H7 (cell line): Measurements from ENCODE around the gene APPL2. TPM values are rescaled to one million over a fixed set of nuclear protein-coding genes. Genes with fewer than 3 reads are reported as not detected.
"Not testable (repeated sequence)": the region's sequence is repeated elsewhere in the genome, so short reads cannot be mapped to it uniquely, and the experiment has no call there.

Experiments used
- DNase-seq: peaks from one replicate; pipeline ENCODE4 v3.0.0; 2012
- H3K27me3 ChIP-seq: 2 replicates; pipeline ENCODE4 v1.6.0; 2011; ENCODE audit warnings: mild to moderate bottlenecking, low read length; ENCODE audit not compliant: control insufficient read depth, insufficient read depth
- H3K36me3 ChIP-seq: replicated peaks from 2 replicates; pipeline ENCODE4 v1.5.1; 2011; ENCODE audit warnings: low read length; ENCODE audit not compliant: control insufficient read depth, insufficient read depth
- H3K4me3 ChIP-seq: 2 replicates; pipeline ENCODE4 v1.5.1; 2011; ENCODE audit warnings: low read depth, mild to moderate bottlenecking, control low read depth, low read length, moderate library complexity; ENCODE audit not compliant: insufficient read depth
- total RNA-seq: library from RNA; depleted of rRNA; stranded (reverse); fragments of >200 nt; shearing (Covaris generic); gene quantifications from 2 replicates; pipeline ENCODE4 v1.2.3, GENCODE V29; 2014

The APPL2 gene
- total RNA-seq, 1 experiment from 2014 or later, result 12.8 TPM

DNA sequence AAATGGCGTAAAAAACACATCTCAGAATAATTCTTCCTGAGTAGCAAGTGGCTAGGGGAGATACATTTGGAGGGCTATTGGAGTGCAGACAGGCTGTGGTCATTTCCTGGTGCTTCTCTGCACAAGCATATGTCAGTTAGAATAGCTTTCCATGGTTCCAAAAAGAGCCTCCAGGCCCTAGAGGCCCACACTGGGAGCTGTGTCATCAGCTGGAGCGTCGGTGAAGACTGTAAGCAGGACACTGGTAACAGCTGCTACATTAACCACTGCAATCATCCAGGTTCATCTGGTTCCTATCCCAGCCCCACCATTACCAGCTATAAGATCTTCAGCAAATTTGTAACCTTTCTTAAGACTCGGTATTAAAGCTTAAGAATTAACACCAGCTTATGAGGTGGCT lies 31.7 kb upstream of the APPL2 start:
- no peak for DNase-seq
- no peaks in the 10 kb centered on the region for H3K27me3 ChIP-seq
- H3K36me3 ChIP-seq, result no peaks in the 10 kb centered on the region
- H3K4me3 ChIP-seq, result no peak overlapping the region

GRCh38 chr12:105264771-105265170 lies 28.8 kb upstream of the APPL2 start:
- no peak for DNase-seq
- Histone ChIP-seq H3K4me3 (no peak overlapping the region), H3K36me3 (no peaks in the 10 kb centered on the region), H3K27me3 (no peaks in the 10 kb centered on the region)

DNA sequence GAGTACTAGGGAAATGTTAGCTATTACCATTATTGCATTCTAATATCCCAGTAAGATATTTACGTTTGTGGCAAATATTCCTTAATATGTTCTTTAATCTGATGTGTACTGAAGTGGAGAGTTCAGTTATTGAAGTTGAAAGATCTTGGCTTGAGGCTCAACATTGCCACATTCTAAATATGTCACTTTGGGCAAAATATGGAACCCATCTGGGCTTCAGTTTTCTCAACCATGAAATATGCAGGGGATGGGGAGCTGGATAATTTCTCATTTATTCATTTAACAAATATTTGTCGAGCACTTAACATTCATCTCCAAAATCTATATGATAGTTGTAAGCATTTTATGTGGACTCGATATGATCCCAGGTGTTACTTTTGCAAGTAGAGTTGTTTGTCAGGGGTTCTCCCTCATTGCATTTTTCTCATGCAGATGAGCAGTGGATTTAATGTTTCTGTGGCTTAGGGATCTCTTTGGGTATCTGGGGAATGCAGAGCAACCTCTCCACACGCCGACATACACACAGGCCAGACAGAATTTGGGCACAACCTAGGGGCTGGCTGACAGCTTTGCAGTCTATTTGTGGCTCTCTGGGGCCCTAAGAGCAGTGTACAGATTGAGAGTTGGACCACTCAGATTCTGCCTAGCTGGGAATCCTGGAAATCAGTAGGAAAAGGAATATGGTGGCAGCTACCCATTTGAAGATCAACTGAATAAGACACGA lies 26.6 kb upstream of the APPL2 start:
- Histone ChIP-seq H3K27me3 (no peaks in the 10 kb centered on the region), H3K4me3 (no peak overlapping the region), H3K36me3 (no peaks in the 10 kb centered on the region)
- no peak for DNase-seq

- no peaks in the 10 kb centered on the region for H3K27me3 ChIP-seq
- H3K36me3 ChIP-seq, result no peaks in the 10 kb centered on the region
- no peak overlapping the region for H3K4me3 ChIP-seq
- DNase-seq, result no peak
Observed at GRCh38 chr12:105261010-105261409, 25.0 kb upstream of the APPL2 start.

DNA sequence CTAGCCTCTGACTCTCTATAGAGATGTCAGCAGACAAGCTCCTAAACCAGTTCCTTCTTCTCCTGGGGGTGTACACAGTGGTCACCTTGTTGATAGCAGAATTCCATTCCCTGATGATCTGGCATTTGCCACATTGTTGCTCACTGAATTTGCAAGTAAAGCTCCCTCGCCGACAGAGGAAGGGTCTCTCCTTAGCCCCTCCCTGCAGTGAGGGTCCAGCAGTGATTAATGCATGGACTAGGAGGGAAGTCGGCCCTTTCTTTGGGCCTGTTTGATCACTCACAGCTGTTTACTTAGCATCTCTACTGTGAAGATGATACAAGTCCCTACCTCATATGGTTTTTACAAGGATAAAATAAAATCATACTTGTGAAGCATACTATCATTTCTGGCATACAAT lies 23.3 kb upstream of the APPL2 start:
- no peak overlapping the region for H3K4me3 ChIP-seq
- H3K27me3 ChIP-seq, result no peaks in the 10 kb centered on the region
- no peaks in the 10 kb centered on the region for H3K36me3 ChIP-seq
- no peak for DNase-seq

- Histone ChIP-seq H3K36me3 (no peaks in the 10 kb centered on the region), H3K27me3 (no peaks in the 10 kb centered on the region), H3K4me3 (no peak overlapping the region)
- no peak for DNase-seq
Observed at GRCh38 chr12:105257321-105257728, 21.4 kb upstream of the APPL2 start.

DNA sequence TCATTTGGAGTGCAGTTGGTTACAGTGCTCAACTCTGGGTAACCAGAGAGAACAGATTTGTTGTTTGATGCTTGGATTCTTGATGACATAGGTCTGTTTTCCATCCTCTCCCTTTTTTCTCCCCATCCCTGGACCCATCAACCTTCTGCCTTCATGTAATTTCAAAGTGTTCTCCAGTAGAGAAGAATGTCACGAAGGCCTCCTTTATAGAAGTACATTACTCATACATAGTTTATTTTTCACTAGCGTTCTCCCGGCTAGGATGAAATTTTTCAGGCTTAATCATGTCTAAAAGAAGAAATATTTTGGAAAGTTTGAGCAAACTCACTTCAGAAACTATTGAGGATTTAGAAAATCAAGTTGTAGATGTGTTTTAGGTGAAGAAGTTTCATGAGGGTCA lies 20.9 kb upstream of the APPL2 start:
- Histone ChIP-seq H3K36me3 (no peaks in the 10 kb centered on the region), H3K4me3 (no peak overlapping the region), H3K27me3 (no peaks in the 10 kb centered on the region)
- no peak for DNase-seq

- not testable (repeated sequence) for DNase-seq, H3K4me3 ChIP-seq, H3K27me3 ChIP-seq, H3K36me3 ChIP-seq
Observed at GRCh38 chr12:105256431-105256830, 20.5 kb upstream of the APPL2 start.

DNA sequence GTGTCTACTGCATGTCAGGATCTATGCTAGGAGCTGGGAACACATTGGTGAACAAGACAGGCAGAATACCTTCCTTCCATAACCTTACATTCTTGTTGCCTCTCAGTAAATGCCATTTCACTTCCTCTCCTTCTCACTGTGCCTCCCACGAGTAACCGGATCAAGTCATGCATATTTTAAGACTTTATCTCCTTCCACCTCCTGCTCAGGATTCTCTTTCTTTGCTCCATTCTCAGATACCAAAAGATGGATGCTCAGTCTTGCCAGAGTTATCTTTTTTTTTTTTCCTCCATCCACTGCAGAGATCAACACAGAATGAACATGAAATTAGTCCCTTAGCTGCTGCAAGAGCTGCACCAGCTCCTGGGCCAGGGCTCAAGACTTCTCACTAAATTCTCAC lies 20.0 kb upstream of the APPL2 start:
- Histone ChIP-seq H3K27me3 (no peaks in the 10 kb centered on the region), H3K4me3 (no peak overlapping the region), H3K36me3 (no peaks in the 10 kb centered on the region)
- no peak for DNase-seq

DNA sequence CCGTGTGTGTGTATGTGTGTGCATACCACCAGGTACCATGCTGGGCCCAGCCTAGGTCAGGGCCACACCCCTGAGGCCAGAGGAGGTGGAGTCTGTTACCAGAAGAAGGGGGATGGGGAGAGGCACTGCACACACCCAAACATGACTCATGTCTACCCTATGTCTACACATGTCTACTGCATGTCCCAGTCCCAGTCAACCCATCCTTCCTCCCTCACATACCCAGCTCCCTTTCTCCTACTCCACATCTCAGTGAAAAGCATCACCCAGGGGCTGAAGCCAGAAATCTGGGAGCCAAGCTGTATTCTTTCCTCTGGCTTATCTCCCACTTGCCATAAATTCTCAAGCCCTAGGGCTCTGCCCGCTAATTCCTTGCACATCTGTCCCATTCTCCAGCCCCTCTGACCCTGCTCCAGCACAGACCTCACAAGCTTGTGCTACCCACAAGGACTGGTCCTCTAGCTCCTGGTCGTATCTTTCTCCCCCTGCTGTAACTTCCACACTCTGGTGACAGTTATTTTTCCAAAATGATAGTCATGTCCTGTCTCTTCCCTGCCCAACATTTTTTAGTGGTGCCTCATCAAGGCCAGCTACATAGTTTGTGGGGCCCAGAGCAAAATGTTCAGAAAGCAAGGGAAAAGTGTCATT lies 18.0 kb upstream of the APPL2 start:
- no peak for DNase-seq
- no peaks in the 10 kb centered on the region for H3K27me3 ChIP-seq
- H3K36me3 ChIP-seq, result no peaks in the 10 kb centered on the region
- no peak overlapping the region for H3K4me3 ChIP-seq

GRCh38 chr12:105252901-105253300 lies 16.9 kb upstream of the APPL2 start:
- H3K36me3 ChIP-seq, result no peaks in the 10 kb centered on the region

DNA sequence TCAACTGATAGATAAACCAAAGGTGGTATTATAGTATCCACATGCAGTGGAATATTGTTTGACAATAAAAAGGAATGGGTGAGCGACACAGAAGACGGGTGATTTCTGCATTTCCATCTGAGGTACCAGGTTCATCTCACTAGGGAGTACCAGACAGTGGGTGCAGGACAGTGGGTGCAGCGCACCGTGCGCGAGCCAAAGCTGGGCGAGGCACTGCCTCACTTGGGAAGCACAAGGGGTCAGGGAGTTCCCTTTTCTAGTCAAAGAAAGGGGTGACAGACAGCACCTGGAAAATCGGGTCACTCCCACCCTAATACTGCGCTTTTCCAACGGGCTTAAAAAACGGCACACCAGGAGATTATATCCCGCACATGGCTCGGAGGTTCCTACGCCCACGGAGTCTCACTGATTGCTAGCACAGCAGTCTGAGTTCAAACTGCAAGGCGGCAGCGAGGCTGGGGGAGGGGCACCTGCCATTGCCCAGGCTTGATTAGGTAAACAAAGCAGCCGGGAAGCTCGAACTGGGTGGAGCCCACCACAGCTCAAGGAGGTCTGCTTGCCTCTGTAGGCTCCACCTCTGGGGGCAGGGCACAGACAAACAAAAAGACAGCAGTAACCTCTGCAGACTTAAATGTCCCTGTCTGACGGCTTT lies 9.9 kb upstream of the APPL2 start:
- not testable (repeated sequence) for H3K4me3 ChIP-seq, DNase-seq

More at GRCh38 chr12:105252901-105253300, 16.9 kb upstream of the APPL2 start:
- H3K27me3 ChIP-seq, result no peaks in the 10 kb centered on the region
- H3K4me3 ChIP-seq, result no peak overlapping the region
- DNase-seq, result no peak

DNA sequence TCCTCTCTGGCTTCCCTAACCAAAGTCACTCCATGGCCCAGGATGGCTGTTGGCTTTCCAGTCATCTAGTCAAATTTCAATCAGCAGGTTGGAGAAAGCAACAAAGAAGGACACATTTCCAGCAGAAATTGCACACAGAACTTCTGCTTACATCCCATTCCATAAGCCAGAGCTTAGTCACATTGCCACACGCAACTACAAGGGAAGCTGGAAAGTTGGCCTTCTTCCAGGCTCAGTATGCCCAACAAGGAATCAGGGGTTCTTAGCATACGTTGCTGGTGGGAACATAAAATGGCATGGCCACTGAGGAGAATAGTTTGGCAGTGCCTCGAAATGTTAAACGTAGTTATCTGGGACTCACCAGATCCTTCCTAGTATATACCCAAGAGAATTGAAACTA lies 9.3 kb upstream of the APPL2 start:
- H3K4me3 ChIP-seq, result no peak overlapping the region
- H3K36me3 ChIP-seq, result no peaks in the 10 kb centered on the region
- no peaks in the 10 kb centered on the region for H3K27me3 ChIP-seq
- DNase-seq, result no peak

More for the DNA sequence above, 9.9 kb upstream of the APPL2 start:
- H3K27me3 ChIP-seq, H3K36me3 ChIP-seq: not testable (repeated sequence)

DNA sequence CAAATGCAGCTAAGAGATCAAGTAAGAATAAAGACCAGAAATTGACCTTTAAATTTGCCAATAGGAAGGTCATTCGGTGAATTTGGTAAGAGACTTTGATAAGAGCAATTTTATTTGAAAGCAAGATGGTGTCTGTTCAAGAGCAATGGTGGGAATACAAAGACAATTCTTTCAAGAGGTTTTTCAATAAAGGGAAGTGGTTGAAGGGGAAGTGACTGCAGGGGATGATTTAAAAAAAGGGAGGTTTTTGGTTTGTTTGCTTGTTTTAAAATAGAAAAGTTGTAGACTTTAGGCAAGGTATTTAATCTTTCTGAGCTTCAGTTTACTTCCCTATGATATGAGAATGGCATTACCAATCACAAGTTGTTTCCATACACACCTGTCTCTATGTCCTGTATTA lies 4.3 kb upstream of the APPL2 start:
- Histone ChIP-seq H3K36me3 (no peaks in the 10 kb centered on the region), H3K27me3 (no peaks in the 10 kb centered on the region), H3K4me3 (no peak overlapping the region)
- DNase-seq, result no peak

- DNase-seq, result no peak
- Histone ChIP-seq H3K4me3 (no peak overlapping the region), H3K27me3 (no peaks in the 10 kb centered on the region), H3K36me3 (no peaks in the 10 kb centered on the region)
Observed at GRCh38 chr12:105239304-105239703, 3.3 kb upstream of the APPL2 start.
